ENCODE data around the gene KLC4. TPM values are rescaled to one million over a fixed set of nuclear protein-coding genes. Genes with fewer than 3 reads are reported as not detected.
A peak's percentile ranks its signal among the peaks of the same experiment; 100 is the strongest.

The KLC4 gene
- total and polyA plus RNA-seq, 9 of the 15 experiments (the other 6 are each of a cell fraction or from before 2014, with no cell fraction given), result 1.7 to 16.2 (median 7.7) TPM

GRCh38 chr6:43078691-43079090, 19.3 kb downstream of the KLC4 start:
- Histone ChIP-seq H3K27ac (ENCODE audit: extremely low read depth, low read depth, low read length) (no peak overlapping the region), H3K9ac (ENCODE audit: insufficient read depth in 1 of 2, low read depth in 2 of 2, low read length in 2 of 2) (no peak overlapping the region), H3K9me1 (ENCODE audit: control insufficient read depth, insufficient read depth, low read length) (no peaks in the 10 kb centered on the region), H3K36me3 (ENCODE audit: control insufficient read depth, insufficient read depth, low read length) (no peaks in the 10 kb centered on the region), H3K4me2 (ENCODE audit: insufficient read depth, low read length) (no peak overlapping the region), H3K4me1 (replicated peaks in 1 of 2; ENCODE audit: control insufficient read depth in 2 of 2, insufficient read depth in 2 of 2, low read length in 2 of 2) (peaks cover 2 to 21% of the 10 kb centered on the region in 2 experiments; a peak in 4 of 5 replicates), H3K79me2 (ENCODE audit: control insufficient read depth, insufficient read depth, low read length) (no peaks in the 10 kb centered on the region), H2AFZ (ENCODE audit: low read depth, low read length) (no peak overlapping the region), H3K27me3 (ENCODE audit: control insufficient read depth in 2 of 2, insufficient read depth in 2 of 2, low read length in 2 of 2) (peaks cover 4 to 16% of the 10 kb centered on the region in 2 experiments; a peak in 3 of 5 replicates), H3K9me3 (replicated peaks; ENCODE audit: control insufficient read depth, insufficient read depth, low read depth, low read length) (no peaks in the 10 kb centered on the region), H3K4me3 (no peak overlapping the region), H4K20me1 (replicated peaks; ENCODE audit: control insufficient read depth, insufficient read depth, low read length) (peaks cover 2% of the 10 kb centered on the region; the same call in 1 of the 2 replicates)
- no peak for ATAC-seq
- BruUV-seq (replicated peaks), result TSS peak; percentile 36
- no peak for TF ChIP-seq TEAD1 (CRISPR knock-in tag; IDR thresholded peaks at IDR 0.05)
- no peak for DNase-seq (ENCODE audit: extremely low read depth in 1 of 4, low spot score in 3 of 4)
- 39% methylated on average over 2 of the region's 2 CpGs for WGBS (ENCODE audit: insufficient coverage, low coverage, missing lambda C conversion rate)
- ChIA-PET POLR2A (interaction anchor here (0.5 to 1.3 kb wide), 3 partner anchors 17 to 1211 kb away, joined by 3 to 4 read pairs (median 3); no protein-coding TSS in a partner anchor), CTCF (ENCODE audit: low intra/inter-chr PET ratio) (no interaction called here)
- in situ Hi-C loops (cut with MboI) (no loop called here), intact Hi-C loops (cut with micrococcal nuclease) (no loop called here)
- FAIRE-seq, result no peak

- Histone ChIP-seq H3K9me1 (ENCODE audit: control insufficient read depth, insufficient read depth, low read length) (no peaks in the 10 kb centered on the region), H3K4me1 (replicated peaks in 1 of 2; ENCODE audit: control insufficient read depth in 2 of 2, insufficient read depth in 2 of 2, low read length in 2 of 2) (peaks cover 2 to 14% of the 10 kb centered on the region in 2 experiments; a peak in 4 of 5 replicates), H3K4me2 (ENCODE audit: insufficient read depth, low read length) (no peak overlapping the region; the same call in 1 of the 2 replicates), H4K20me1 (replicated peaks; ENCODE audit: control insufficient read depth, insufficient read depth, low read length) (peaks cover 2% of the 10 kb centered on the region; the same call in 1 of the 2 replicates), H3K79me2 (ENCODE audit: control insufficient read depth, insufficient read depth, low read length) (no peaks in the 10 kb centered on the region), H3K9me3 (replicated peaks; ENCODE audit: control insufficient read depth, insufficient read depth, low read depth, low read length) (no peaks in the 10 kb centered on the region), H3K36me3 (ENCODE audit: control insufficient read depth, insufficient read depth, low read length) (no peaks in the 10 kb centered on the region), H3K27me3 (ENCODE audit: control insufficient read depth in 2 of 2, insufficient read depth in 2 of 2, low read length in 2 of 2) (peaks cover 9 to 16% of the 10 kb centered on the region in 2 experiments; a peak in 4 of 5 replicates), H3K4me3 (no peak overlapping the region), H3K27ac (ENCODE audit: extremely low read depth, low read depth, low read length) (no peak overlapping the region), H2AFZ (ENCODE audit: low read depth, low read length) (no peak overlapping the region; the same call in 1 of the 2 replicates), H3K9ac (ENCODE audit: insufficient read depth in 1 of 2, low read depth in 2 of 2, low read length in 2 of 2) (no peak overlapping the region)
- in situ Hi-C loops (cut with MboI) (no loop called here), intact Hi-C loops (cut with micrococcal nuclease) (no loop called here)
- WGBS (ENCODE audit: insufficient coverage, low coverage, missing lambda C conversion rate), result 2% methylated on average over 4 of the region's 4 CpGs
- DNase-seq (ENCODE audit: extremely low read depth in 1 of 4, low spot score in 3 of 4) (peak in 2 of 4 experiments; percentile 52 to 55), ATAC-seq (peak; percentile 68), FAIRE-seq (peak; percentile 37)
- CTCF ChIA-PET (ENCODE audit: low intra/inter-chr PET ratio), result no interaction called here
- no TSS peak for BruUV-seq (replicated peaks)
- POLR2A ChIA-PET, result interaction anchor here (0.6 to 1.7 kb wide), 6 partner anchors 10 to 152 kb away, joined by 3 to 8 read pairs (median 4); partner anchors contain the start of gene CNPY3
- TF ChIP-seq NKRF (IDR thresholded peaks at IDR 0.05; ENCODE audit: borderline replicate concordance) (no peak), MTA2 (IDR thresholded peaks at IDR 0.05; ENCODE audit: low read depth) (peak; percentile 45; the same call in 1 of the 2 replicates), TRIM24 (IDR thresholded peaks at IDR 0.05) (peak; percentile 41 to 48; a peak in 2 of 4 replicates), POLR3A (IDR thresholded peaks at IDR 0.05; ENCODE audit: borderline replicate concordance, extremely low read depth, insufficient read depth, insufficient read length) (no peak), ZNF239 (CRISPR knock-in tag; IDR thresholded peaks at IDR 0.05) (no peak), TCF3 (CRISPR knock-in tag; IDR thresholded peaks at IDR 0.05) (peak; percentile 67), XRCC4 (IDR thresholded peaks at IDR 0.05; ENCODE audit: extremely low read depth, insufficient read depth, insufficient read length) (no peak), CEBPB (tag; IDR thresholded peaks at IDR 0.05) (peak; percentile 96), SMARCA4 (IDR thresholded peaks at IDR 0.05) (peak; percentile 64), CBFA2T3 (IDR thresholded peaks at IDR 0.05) (peak; percentile 69), TAL1 (IDR thresholded peaks at IDR 0.05) (peak; percentile 72), ZBTB34 (CRISPR knock-in tag; IDR thresholded peaks at IDR 0.05) (no peak), NCOR1 (IDR thresholded peaks at IDR 0.05) (peak; percentile 44; the same call in 1 of the 2 replicates)
Observed at GRCh38 chr6:43081043-43081442, 21.6 kb downstream of the KLC4 start.
